IMR-90 (cell line): ENCODE results near the gene IQSEC1. TPM values are rescaled to one million over a fixed set of nuclear protein-coding genes. Genes with fewer than 3 reads are reported as not detected.

Experiments
- ATAC-seq: fragments of 200-7000 bp; cut with Tn5 transposase; 2 replicates; pipeline ENCODE4 v1.9.1; 2020; ENCODE audit warnings: low read depth, mild to moderate bottlenecking, moderate library complexity
- BruUV-seq: library from RNA; stranded (reverse); fragments of 400-500 nt; replicated peaks from 2 replicates; lab custom pipeline; 2021; lab: Mats Ljungman, UMichigan
- CTCF ChIA-PET: fragments of 300-600 bp; formaldehyde crosslinking; extraction: SDS; loops from one replicate; lab custom pipeline; 2021; ENCODE audit warnings: antibody characterized with exemption; lab: Yijun Ruan, JAX
- POLR2A ChIA-PET: fragments of 300-600 bp; sonication (Branson Sonifier 250); formaldehyde crosslinking; loops from one replicate; lab custom pipeline; 2022; ENCODE audit warnings: antibody characterized with exemption; ENCODE audit not compliant: unreplicated experiment; lab: Charles Lee
- DNase-seq: peaks from one replicate; pipeline ENCODE4 v3.0.0; 2013
- H2AFZ ChIP-seq: replicated peaks from 2 replicates; pipeline ENCODE3; 2013; ENCODE audit warnings: low read length, mild to moderate bottlenecking; ENCODE audit not compliant: poor library complexity
- H2AK5ac ChIP-seq: 2 replicates; pipeline ENCODE4 v1.6.1; 2013; ENCODE audit warnings: low read depth, low read length, inconsistent platforms
- H2AK9ac ChIP-seq: replicated peaks from 2 replicates; pipeline ENCODE3; 2013; ENCODE audit warnings: mild to moderate bottlenecking, low read depth, low read length, moderate library complexity; ENCODE audit not compliant: poor library complexity
- H2BK120ac ChIP-seq: 2 replicates; pipeline ENCODE4 v1.6.1; 2013; ENCODE audit warnings: low read depth, low read length, inconsistent platforms
- H2BK15ac ChIP-seq: 3 replicates; pipeline ENCODE4 v1.6.1; 2013; ENCODE audit warnings: low read depth, low read length, inconsistent platforms
- H2BK20ac ChIP-seq: 2 replicates; pipeline ENCODE4 v1.6.1; 2013; ENCODE audit warnings: low read depth, mild to moderate bottlenecking, inconsistent platforms, low read length, moderate library complexity
- H2BK5ac ChIP-seq: 2 replicates; pipeline ENCODE4 v1.6.1; 2013; ENCODE audit warnings: mild to moderate bottlenecking, low read depth, low read length, inconsistent platforms; ENCODE audit not compliant: poor library complexity, severe bottlenecking
- H3K14ac ChIP-seq: replicated peaks from 2 replicates; pipeline ENCODE4 v1.6.1; 2013; ENCODE audit warnings: low read depth, low read length, inconsistent platforms
- H3K18ac ChIP-seq: 2 replicates; pipeline ENCODE4 v1.6.1; 2013; ENCODE audit warnings: low read depth, low read length, control low read depth
- H3K23ac ChIP-seq: 2 replicates; pipeline ENCODE4 v1.6.1; 2013; ENCODE audit warnings: low read depth, low read length, inconsistent platforms
- H3K27ac ChIP-seq: 2 replicates; pipeline ENCODE4 v1.5.1; 2013; ENCODE audit warnings: mild to moderate bottlenecking, control low read depth, low read length; ENCODE audit not compliant: insufficient read depth
- H3K27me3 ChIP-seq: 2 replicates; pipeline ENCODE4 v1.6.1; 2013; ENCODE audit warnings: low read length; ENCODE audit not compliant: control insufficient read depth, insufficient read depth
- H3K36me3 ChIP-seq: 2 replicates; pipeline ENCODE4 v1.6.1; 2013; ENCODE audit warnings: low read length, mixed read lengths; ENCODE audit not compliant: control insufficient read depth, insufficient read depth
- H3K4ac ChIP-seq: 2 replicates; pipeline ENCODE4 v1.6.1; 2013; ENCODE audit warnings: low read depth, low read length, inconsistent platforms
- H3K4me1 ChIP-seq: 2 replicates; pipeline ENCODE4 v1.6.1; 2013; ENCODE audit warnings: low read length, mixed read lengths; ENCODE audit not compliant: control insufficient read depth, insufficient read depth
- H3K4me2 ChIP-seq: 2 replicates; pipeline ENCODE4 v1.6.1; 2013; ENCODE audit warnings: low read depth, mild to moderate bottlenecking, control low read depth, low read length, moderate library complexity
- H3K4me3 ChIP-seq: 2 replicates; pipeline ENCODE4 v1.5.1; 2013; ENCODE audit warnings: low read depth, mild to moderate bottlenecking, control low read depth, low read length, moderate library complexity; ENCODE audit not compliant: insufficient read depth
- H3K56ac ChIP-seq: 2 replicates; pipeline ENCODE4 v1.6.1; 2013; ENCODE audit warnings: low read length, inconsistent platforms; ENCODE audit not compliant: insufficient read depth; ENCODE audit errors: extremely low read depth
- H3K79me1 ChIP-seq, 2 experiments: 2 replicates each; pipeline ENCODE4 v1.6.1; 2013; ENCODE audit warnings: low read length in 2 of 2, inconsistent platforms in 1 of 2, low read depth in 1 of 2
- H3K9ac ChIP-seq: 2 replicates; pipeline ENCODE4 v1.6.1; 2013; ENCODE audit warnings: low read depth, low read length, control low read depth
- H3K9me1 ChIP-seq: 2 replicates; pipeline ENCODE4 v1.6.1; 2013; ENCODE audit warnings: low read length, inconsistent platforms; ENCODE audit not compliant: insufficient read depth
- H3K9me3 ChIP-seq: 2 replicates; pipeline ENCODE4 v1.6.1; 2013; ENCODE audit warnings: low read length; ENCODE audit not compliant: control insufficient read depth, insufficient read depth
- H4K20me1 ChIP-seq: 2 replicates; pipeline ENCODE4 v1.6.1; 2013; ENCODE audit warnings: low read length, inconsistent platforms; ENCODE audit not compliant: insufficient read depth
- H4K5ac ChIP-seq: 2 replicates; pipeline ENCODE4 v1.6.1; 2013; ENCODE audit warnings: mild to moderate bottlenecking, low read depth, low read length, control low read depth
- H4K8ac ChIP-seq, 2 experiments: 2 replicates each; pipeline ENCODE4 v1.6.1; 2013; ENCODE audit warnings: low read depth in 2 of 2, low read length in 2 of 2, control low read depth in 1 of 2, inconsistent platforms in 1 of 2
- H4K91ac ChIP-seq: 2 replicates; pipeline ENCODE4 v1.6.1; 2013; ENCODE audit warnings: low read depth, low read length, inconsistent platforms; ENCODE audit not compliant: insufficient read depth
- BHLHE40 ChIP-seq: fragments of 150-350 bp; IDR thresholded peaks from 2 replicates; pipeline ENCODE4 v1.6.1; 2016; ENCODE audit warnings: mild to moderate bottlenecking, low read depth, low read length
- CEBPB ChIP-seq: IDR thresholded peaks from 2 replicates; pipeline ENCODE4 v1.6.1; 2012; ENCODE audit warnings: low read depth, low read length, improper control_type of control experiment
- CHD1 ChIP-seq: IDR thresholded peaks from 2 replicates; pipeline ENCODE4 v1.6.1; 2012; ENCODE audit warnings: low read depth, low read length, improper control_type of control experiment
- MAZ ChIP-seq: IDR thresholded peaks from 2 replicates; pipeline ENCODE4 v1.6.1; 2012; ENCODE audit warnings: low read depth, mild to moderate bottlenecking, low read length, improper control_type of control experiment, moderate library complexity, borderline replicate concordance
- NFE2L2 ChIP-seq: fragments of 150-350 bp; IDR thresholded peaks from 2 replicates; pipeline ENCODE4 v1.6.1; 2016; ENCODE audit warnings: low read depth, mild to moderate bottlenecking, low read length
- POLR2A ChIP-seq: IDR thresholded peaks from 2 replicates; pipeline ENCODE4 v1.6.1; 2012; ENCODE audit warnings: mild to moderate bottlenecking, low read depth, low read length
- RAD21 ChIP-seq: IDR thresholded peaks from 2 replicates; pipeline ENCODE4 v1.6.1; 2012; ENCODE audit warnings: low read length, improper control_type of control experiment
- RFX5 ChIP-seq: IDR thresholded peaks from 2 replicates; pipeline ENCODE4 v1.8.0; 2012; ENCODE audit warnings: low read depth, mild to moderate bottlenecking, low read length, moderate library complexity
- SMC3 ChIP-seq: fragments of 150-350 bp; IDR thresholded peaks from 2 replicates; pipeline ENCODE4 v1.6.1; 2016; ENCODE audit warnings: low read depth, mild to moderate bottlenecking, antibody characterized with exemption, low read length, moderate library complexity
- USF2 ChIP-seq: fragments of 150-350 bp; IDR thresholded peaks from 2 replicates; pipeline ENCODE4 v1.6.1; 2017; ENCODE audit warnings: mild to moderate bottlenecking, antibody characterized with exemption, low read length, low read depth
- WGBS, 2 experiments: methylation state at CpG; one replicate each; pipeline versions ENCODE4 v1.1.5 to v1.1.7; 2013; ENCODE audit warnings: missing lambda C conversion rate in 2 of 2; ENCODE audit not compliant: insufficient read length in 1 of 2; ENCODE audit errors: extremely low coverage in 2 of 2; 5-methylcytosine and 5-hydroxymethylcytosine counted together
- dilution Hi-C: fragments of 300-500 bp; cut with HindIII; formaldehyde crosslinking; loops from one replicate; pipeline ENCODE4 v1.14.3; 2018; ENCODE audit warnings: low sequenced_read_pairs; ENCODE audit not compliant: unreplicated experiment
- in situ Hi-C: fragments of 300-500 bp; cut with MboI; formaldehyde crosslinking; loops from 3 replicates; pipeline ENCODE4 v1.14.3; 2019; ENCODE audit warnings: low sequenced_read_pairs, inconsistent platforms, mixed read lengths
- intact Hi-C: fragments of 100-400 bp; cut with micrococcal nuclease; formaldehyde crosslinking; loops from 2 replicates; pipeline ENCODE4 v1.10.0; 2022
- polyA plus RNA-seq, 3 experiments: library from polyadenylated mRNA; depleted of rRNA; stranded (reverse); fragments of >200 nt; gene quantifications; 2 replicates each; pipeline ENCODE4 v1.2.3, GENCODE V29; 2012; ENCODE audit warnings: low replicate concordance in 1 of 3
- total RNA-seq: library from RNA; depleted of rRNA; stranded (reverse); fragments of >200 nt; gene quantifications from 2 replicates; pipeline ENCODE4 v1.2.3, GENCODE V29; 2012

IQSEC1 gene
- total and polyA plus RNA-seq, 2 of the 4 experiments (the other 2 are of a cell fraction): 5.9 to 11.9 TPM

- Histone ChIP-seq H2AK9ac (no peak overlapping the region), H2BK5ac (no peak overlapping the region), H4K91ac (no peak overlapping the region), H2BK20ac (no peak overlapping the region), H3K14ac (no peak overlapping the region), H2BK120ac (no peak overlapping the region), H2AK5ac (no peak overlapping the region), H3K56ac (no peak overlapping the region), H3K4me2 (no peak overlapping the region), H4K5ac (no peak overlapping the region), H3K4ac (no peak overlapping the region), H3K9me3 (no peaks in the 10 kb centered on the region), H3K36me3 (no peaks in the 10 kb centered on the region), H3K9ac (no peak overlapping the region), H2AFZ (no peak overlapping the region), H4K8ac (no peak overlapping the region), H3K23ac (no peak overlapping the region), H3K4me3 (no peak overlapping the region), H3K27me3 (peaks cover 31% of the 10 kb centered on the region), H3K18ac (no peak overlapping the region), H3K27ac (no peak overlapping the region), H2BK15ac (no peak overlapping the region), H3K4me1 (no peaks in the 10 kb centered on the region; the same call in 1 of the 2 replicates), H3K79me1 (no peaks in the 10 kb centered on the region), H3K9me1 (peaks cover 3% of the 10 kb centered on the region; the same call in 1 of the 2 replicates), H4K20me1 (no peaks in the 10 kb centered on the region)
- WGBS, 2 experiments: 86% methylated on average over 34 of the region's 62 CpGs; no CpG with 5 or more reads in 1 of the 2 experiments
- intact Hi-C loops (no loop called here), dilution Hi-C loops (no loop called here), in situ Hi-C loops (loop anchor here (25.0 kb wide), 1 partner anchor 745 kb away; no protein-coding TSS in a partner anchor)
- POLR2A ChIA-PET: no interaction called here
- ATAC-seq (no peak), DNase-seq (no peak)
- CTCF ChIA-PET: interaction anchor here (1.6 kb wide), 1 partner anchor 9 kb away, joined by 4 read pairs; no protein-coding TSS in a partner anchor
- TF ChIP-seq POLR2A: no peak
- TF ChIP-seq MAZ: no peak
- TF ChIP-seq RFX5: no peak
- TF ChIP-seq CHD1: no peak
- TF ChIP-seq BHLHE40: no peak
- no peak for TF ChIP-seq RAD21
- TF ChIP-seq SMC3: no peak
- no peak for TF ChIP-seq CEBPB
- no peak for TF ChIP-seq USF2
- TF ChIP-seq NFE2L2: no peak
- no TSS peak for BruUV-seq
Measured at GRCh38 chr3:12882336-12883310, 190.6 kb downstream of the IQSEC1 start.
